Germinal center (tissue), 1 donor: ENCODE measurements around the gene PIGL.
"Not testable (repeated sequence)": the region's sequence is repeated elsewhere in the genome, so short reads cannot be mapped to it uniquely, and the experiment has no call there.

Experiments
- DNase-seq: peaks from one replicate; pipeline ENCODE4 v3.0.0; 2012; ENCODE audit warnings: mixed read lengths, low spot score

The PIGL gene

GRCh38 chr17:16273929-16274339 is 56.9 kb downstream of the PIGL start:
- DNase-seq, result no peak

- DNase-seq, result no peak
Observed at GRCh38 chr17:16275024-16275423, 58.0 kb downstream of the PIGL start.

GRCh38 chr17:16277163-16277562 is 60.2 kb downstream of the PIGL start:
- no peak for DNase-seq

- DNase-seq, result no peak
Observed at GRCh38 chr17:16281351-16281750, 64.3 kb downstream of the PIGL start.

GRCh38 chr17:16282522-16282921 is 65.5 kb downstream of the PIGL start:
- no peak for DNase-seq

- no peak for DNase-seq
Observed at GRCh38 chr17:16283705-16284104, 66.7 kb downstream of the PIGL start.

- no peak for DNase-seq
Observed at GRCh38 chr17:16285646-16286008, 68.6 kb downstream of the PIGL start.

- peak; percentile 75 for DNase-seq
Observed at GRCh38 chr17:16286009-16286946, 69.3 kb downstream of the PIGL start.

- DNase-seq, result peak; percentile 84
Observed at GRCh38 chr17:16286947-16287562, 70.0 kb downstream of the PIGL start.

GRCh38 chr17:16287563-16288027 is 70.6 kb downstream of the PIGL start:
- DNase-seq, result peak; percentile 65

GRCh38 chr17:16288860-16289571 is 72.0 kb downstream of the PIGL start:
- peak; percentile 31 for DNase-seq

- no peak for DNase-seq
Observed at GRCh38 chr17:16293931-16294330, 76.9 kb downstream of the PIGL start.

- no peak for DNase-seq
Observed at GRCh38 chr17:16294560-16294959, 77.5 kb downstream of the PIGL start.

GRCh38 chr17:16296072-16296471 is 79.1 kb downstream of the PIGL start:
- DNase-seq, result not testable (repeated sequence)

GRCh38 chr17:16297367-16298139 is 80.5 kb downstream of the PIGL start:
- DNase-seq, result no peak

- DNase-seq, result no peak
Observed at GRCh38 chr17:16298140-16298662, 81.2 kb downstream of the PIGL start.

- DNase-seq, result no peak
Observed at GRCh38 chr17:16300554-16300953, 83.5 kb downstream of the PIGL start.

GRCh38 chr17:16301963-16302855 is 85.2 kb downstream of the PIGL start:
- no peak for DNase-seq

GRCh38 chr17:16302856-16303255 is 85.8 kb downstream of the PIGL start:
- no peak for DNase-seq

- no peak for DNase-seq
Observed at GRCh38 chr17:16304830-16305229, 87.8 kb downstream of the PIGL start.

- DNase-seq, result no peak
Observed at GRCh38 chr17:16306211-16306610, 89.2 kb downstream of the PIGL start.
